Muscle layer of duodenum (tissue), 2 donors: Measurements from ENCODE around the gene TGM4.
"Not testable (repeated sequence)": the region's sequence is repeated elsewhere in the genome, so short reads cannot be mapped to it uniquely, and the experiment has no call there.

Source experiments
- H3K27ac ChIP-seq: one replicate; pipeline ENCODE4 v1.7.0; 2013; ENCODE audit warnings: mild to moderate bottlenecking, low read length
- H3K27me3 ChIP-seq: one replicate; pipeline ENCODE4 v1.7.0; 2013; ENCODE audit warnings: low read depth, mild to moderate bottlenecking, control low read depth, low read length
- H3K36me3 ChIP-seq, 2 donors: one replicate each; pipeline ENCODE4 v1.7.0; 2013; ENCODE audit warnings: low read length in 2 of 2, control low read depth in 1 of 2, mild to moderate bottlenecking in 1 of 2; ENCODE audit not compliant: insufficient read depth in 2 of 2, control insufficient read depth in 1 of 2
- H3K4me1 ChIP-seq, 2 donors: one replicate each; pipeline ENCODE4 v1.7.0; 2013; ENCODE audit warnings: low read length in 2 of 2, mild to moderate bottlenecking in 2 of 2, control low read depth in 1 of 2, moderate library complexity in 1 of 2; ENCODE audit not compliant: insufficient read depth in 2 of 2, control insufficient read depth in 1 of 2
- H3K4me3 ChIP-seq, 2 donors: one replicate each; pipeline ENCODE4 v1.7.0; 2013; ENCODE audit warnings: low read length in 2 of 2, low read depth in 1 of 2, mild to moderate bottlenecking in 1 of 2
- H3K9me3 ChIP-seq, 2 donors: one replicate each; pipeline ENCODE4 v1.7.0; 2013; ENCODE audit warnings: low read length in 2 of 2, control low read depth in 1 of 2, mild to moderate bottlenecking in 1 of 2; ENCODE audit not compliant: control insufficient read depth in 1 of 2
- donor health status: healthy.

The TGM4 gene

GRCh38 chr3:44932271-44932670 is 57.9 kb downstream of the TGM4 start:
- Histone ChIP-seq H3K4me1 (no peaks in the 10 kb centered on the region), H3K36me3 (peaks cover 32 to 65% of the 10 kb centered on the region in 2 donors), H3K27me3 (no peaks in the 10 kb centered on the region), H3K9me3 (no peaks in the 10 kb centered on the region), H3K4me3 (no peak overlapping the region), H3K27ac (no peak overlapping the region)

GRCh38 chr3:44932986-44933944 is 58.9 kb downstream of the TGM4 start:
- Histone ChIP-seq H3K27ac (no peak overlapping the region), H3K4me3 (no peak overlapping the region), H3K9me3 (no peaks in the 10 kb centered on the region), H3K27me3 (no peaks in the 10 kb centered on the region), H3K36me3 (peaks cover 32 to 63% of the 10 kb centered on the region in 2 donors), H3K4me1 (no peaks in the 10 kb centered on the region)

GRCh38 chr3:44939581-44940036 is 65.2 kb downstream of the TGM4 start:
- Histone ChIP-seq H3K4me3 (no peak overlapping the region), H3K4me1 (no peaks in the 10 kb centered on the region), H3K9me3 (no peaks in the 10 kb centered on the region), H3K27me3 (no peaks in the 10 kb centered on the region), H3K27ac (no peak overlapping the region), H3K36me3 (peaks cover 34 to 44% of the 10 kb centered on the region in 2 donors)

GRCh38 chr3:44942202-44942921 is 68.0 kb downstream of the TGM4 start:
- Histone ChIP-seq H3K4me3 (no peak overlapping the region), H3K27ac (no peak overlapping the region), H3K4me1 (no peaks in the 10 kb centered on the region), H3K9me3 (no peaks in the 10 kb centered on the region), H3K27me3 (no peaks in the 10 kb centered on the region), H3K36me3 (peaks cover 38 to 46% of the 10 kb centered on the region in 2 donors)

DNA sequence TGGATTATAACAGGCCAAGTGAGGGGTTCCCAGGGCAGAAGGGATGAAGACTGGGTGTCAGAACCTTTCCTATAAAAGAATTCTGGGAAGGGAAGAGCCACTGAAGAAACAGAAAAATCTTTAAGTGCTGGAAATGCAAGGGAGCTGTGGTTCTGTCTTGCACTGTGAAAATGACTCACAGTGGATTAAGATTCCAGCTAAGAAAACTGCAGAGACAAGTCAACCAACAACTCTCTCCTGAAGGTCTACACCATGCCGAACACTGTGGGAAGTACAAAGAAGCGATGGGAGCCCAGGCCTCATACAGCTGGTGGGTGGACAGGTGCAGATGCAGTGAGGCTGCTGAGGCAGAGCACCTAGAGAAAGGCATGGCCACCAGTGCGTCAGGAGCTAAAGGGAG is 73.8 kb downstream of the TGM4 start:
- Histone ChIP-seq H3K27me3 (no peaks in the 10 kb centered on the region), H3K4me3 (no peak overlapping the region), H3K27ac (no peak overlapping the region), H3K9me3 (no peaks in the 10 kb centered on the region), H3K36me3 (peaks cover 9 to 13% of the 10 kb centered on the region in 2 donors), H3K4me1 (no peaks in the 10 kb centered on the region)

- not testable (repeated sequence) for H3K27ac ChIP-seq, H3K4me1 ChIP-seq, H3K9me3 ChIP-seq, H3K27me3 ChIP-seq, H3K4me3 ChIP-seq
- H3K36me3 ChIP-seq = peaks cover 7 to 11% of the 10 kb centered on the region in 2 donors
Measured at GRCh38 chr3:44949770-44950169, 75.4 kb downstream of the TGM4 start.

DNA sequence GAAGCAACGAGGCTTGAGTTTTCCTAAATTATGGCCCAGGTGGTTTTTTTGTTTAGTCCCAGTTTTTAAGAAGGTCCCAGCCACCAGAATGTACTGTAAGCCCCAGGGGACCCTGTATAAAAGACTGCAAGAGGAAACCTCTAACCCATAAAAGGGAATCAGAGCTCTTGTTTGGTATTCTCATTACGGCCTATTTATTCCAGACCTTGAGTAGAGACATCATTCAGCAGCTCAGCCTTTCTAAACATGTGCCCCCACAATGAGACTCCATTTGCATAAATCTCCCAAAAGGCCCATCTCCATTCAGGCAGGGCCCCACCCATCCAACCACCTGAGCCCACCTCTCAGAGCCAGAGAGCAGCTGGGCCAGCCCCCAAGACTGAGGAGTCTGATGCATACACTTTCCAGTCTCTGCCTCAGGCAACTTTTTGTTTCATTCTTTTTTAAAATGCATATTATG is 75.9 kb downstream of the TGM4 start:
- no peaks in the 10 kb centered on the region for H3K4me1 ChIP-seq
- H3K27ac ChIP-seq = no peak overlapping the region
- peaks cover 4 to 5% of the 10 kb centered on the region in 2 donors for H3K36me3 ChIP-seq

DNA sequence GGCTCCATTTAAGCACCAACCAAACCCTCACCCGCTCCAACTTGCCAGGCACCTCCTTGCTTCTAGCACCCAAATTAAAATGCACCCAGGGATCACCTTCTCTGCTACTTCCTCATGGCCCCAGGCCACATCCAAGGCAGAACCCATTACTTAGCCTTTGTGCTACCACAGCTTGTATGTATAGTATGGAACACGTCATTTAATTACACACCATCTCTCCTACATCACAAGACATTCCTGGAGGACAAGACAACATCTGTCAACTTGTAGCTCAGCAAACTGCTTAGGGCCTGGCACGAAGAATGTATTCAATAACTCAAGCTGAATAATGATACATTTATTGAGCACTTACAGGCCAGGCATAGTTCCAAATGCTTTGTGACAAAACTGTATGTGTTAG is 78.3 kb downstream of the TGM4 start:
- Histone ChIP-seq H3K27ac (no peak overlapping the region), H3K4me1 (no peaks in the 10 kb centered on the region), H3K9me3 (no peaks in the 10 kb centered on the region), H3K4me3 (no peak overlapping the region), H3K27me3 (no peaks in the 10 kb centered on the region), H3K36me3 (peaks cover 8 to 16% of the 10 kb centered on the region in 2 donors)

More for the DNA sequence above, 75.9 kb downstream of the TGM4 start:
- no peaks in the 10 kb centered on the region for H3K9me3 ChIP-seq
- no peak overlapping the region for H3K4me3 ChIP-seq
- no peaks in the 10 kb centered on the region for H3K27me3 ChIP-seq

DNA sequence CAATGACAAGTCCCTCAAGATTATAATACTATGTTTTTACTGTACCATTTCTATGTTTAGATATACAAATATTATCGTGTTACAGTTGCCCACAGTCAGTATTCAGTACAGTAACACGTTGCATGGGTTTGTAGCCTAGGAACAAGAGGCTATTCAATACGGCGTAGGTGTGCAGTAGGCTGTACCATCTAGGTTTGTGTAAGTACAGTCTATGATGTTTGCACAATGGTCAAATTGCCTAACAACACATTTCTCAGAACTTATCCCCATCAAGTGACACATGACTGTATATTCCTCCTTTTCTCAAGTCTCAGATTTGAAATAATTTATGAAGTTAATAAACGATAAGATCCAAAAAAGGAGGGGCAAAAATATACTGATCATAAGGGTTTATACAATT is 79.9 kb downstream of the TGM4 start:
- Histone ChIP-seq H3K4me3 (no peak overlapping the region), H3K36me3 (peaks cover 20 to 28% of the 10 kb centered on the region in 2 donors), H3K9me3 (no peaks in the 10 kb centered on the region), H3K4me1 (no peaks in the 10 kb centered on the region), H3K27me3 (no peaks in the 10 kb centered on the region), H3K27ac (no peak overlapping the region)

DNA sequence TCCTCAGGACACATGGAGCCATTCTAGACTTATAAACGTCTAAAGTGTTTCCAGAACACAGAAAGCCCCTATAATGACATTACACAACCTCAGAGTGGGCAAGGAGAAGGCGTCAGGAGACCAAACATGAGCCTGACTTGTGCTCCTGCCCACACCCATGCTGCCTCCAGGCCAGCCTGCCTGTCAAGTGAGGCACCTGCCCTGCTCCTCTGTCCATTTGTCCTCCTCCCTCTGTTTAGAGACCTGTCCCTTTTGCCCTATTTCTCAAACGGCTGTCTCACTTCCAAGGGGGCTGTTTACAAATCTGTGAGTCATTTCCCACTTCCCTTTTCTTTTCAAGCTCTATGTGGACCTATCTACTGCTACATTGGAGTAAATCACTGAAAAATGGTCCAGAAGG is 80.6 kb downstream of the TGM4 start:
- Histone ChIP-seq H3K4me1 (no peaks in the 10 kb centered on the region), H3K9me3 (no peaks in the 10 kb centered on the region), H3K27me3 (no peaks in the 10 kb centered on the region), H3K36me3 (peaks cover 20 to 28% of the 10 kb centered on the region in 2 donors), H3K4me3 (no peak overlapping the region), H3K27ac (no peak overlapping the region)

GRCh38 chr3:44955917-44956316 is 81.5 kb downstream of the TGM4 start:
- no peaks in the 10 kb centered on the region for H3K4me1 ChIP-seq
- H3K27me3 ChIP-seq = no peaks in the 10 kb centered on the region
- H3K36me3 ChIP-seq = peaks cover 20 to 28% of the 10 kb centered on the region in 2 donors
- H3K9me3 ChIP-seq = no peaks in the 10 kb centered on the region
- no peak overlapping the region for H3K27ac ChIP-seq
- no peak overlapping the region for H3K4me3 ChIP-seq
